GM18861 (cell line): ENCODE data around the gene CPT1C.

ENCODE experiments used
- ATAC-seq: cut with Tn5 transposase; IDR thresholded peaks from one replicate; pipeline ENCODE4 v1.9.1; 2021; ENCODE audit not compliant: unreplicated experiment

CPT1C gene

GRCh38 chr19:49681830-49682229, 9.1 kb upstream of the CPT1C start:
- no peak for ATAC-seq

DNA sequence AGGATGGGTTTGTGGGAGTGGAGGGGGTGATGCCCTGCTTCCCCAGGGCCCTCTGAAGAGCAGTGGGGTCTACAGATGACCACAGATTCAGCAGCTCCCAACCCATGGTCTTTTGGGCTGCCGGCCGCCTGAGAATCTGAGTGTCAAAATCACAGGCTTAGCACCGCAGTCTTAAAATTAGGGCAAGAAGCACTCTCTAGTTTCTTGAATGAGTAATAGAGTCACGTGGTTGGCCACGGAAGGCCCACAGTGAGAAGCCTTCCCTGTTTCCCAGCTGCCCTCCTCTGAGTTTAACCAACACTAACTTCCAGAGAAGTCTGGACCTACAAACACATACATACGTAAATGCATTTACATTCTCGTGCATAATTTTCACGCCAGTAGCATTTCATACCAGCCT, 8.6 kb upstream of the CPT1C start:
- ATAC-seq = no peak

DNA sequence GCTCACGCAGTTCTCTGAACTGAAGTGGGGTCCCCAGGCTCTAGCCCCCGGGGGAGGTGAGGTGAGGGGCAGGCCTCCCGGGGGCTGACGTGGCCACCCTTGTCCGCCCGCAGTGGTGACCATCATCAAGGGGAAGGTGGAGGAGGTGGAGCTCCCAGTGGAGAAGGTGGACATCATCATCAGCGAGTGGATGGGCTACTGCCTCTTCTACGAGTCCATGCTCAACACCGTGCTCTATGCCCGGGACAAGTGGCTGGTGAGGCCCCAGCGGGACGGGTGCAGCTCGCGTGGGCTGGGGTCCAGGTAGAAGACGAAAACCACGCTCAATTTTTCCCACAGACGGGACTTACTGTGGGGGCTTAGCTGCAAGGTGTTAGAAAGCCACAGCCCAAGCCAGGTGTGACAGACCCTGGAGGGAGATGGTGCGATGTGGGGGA, 7.1 kb upstream of the CPT1C start:
- ATAC-seq = no peak

GRCh38 chr19:49684251-49684982, 6.5 kb upstream of the CPT1C start:
- ATAC-seq = no peak

DNA sequence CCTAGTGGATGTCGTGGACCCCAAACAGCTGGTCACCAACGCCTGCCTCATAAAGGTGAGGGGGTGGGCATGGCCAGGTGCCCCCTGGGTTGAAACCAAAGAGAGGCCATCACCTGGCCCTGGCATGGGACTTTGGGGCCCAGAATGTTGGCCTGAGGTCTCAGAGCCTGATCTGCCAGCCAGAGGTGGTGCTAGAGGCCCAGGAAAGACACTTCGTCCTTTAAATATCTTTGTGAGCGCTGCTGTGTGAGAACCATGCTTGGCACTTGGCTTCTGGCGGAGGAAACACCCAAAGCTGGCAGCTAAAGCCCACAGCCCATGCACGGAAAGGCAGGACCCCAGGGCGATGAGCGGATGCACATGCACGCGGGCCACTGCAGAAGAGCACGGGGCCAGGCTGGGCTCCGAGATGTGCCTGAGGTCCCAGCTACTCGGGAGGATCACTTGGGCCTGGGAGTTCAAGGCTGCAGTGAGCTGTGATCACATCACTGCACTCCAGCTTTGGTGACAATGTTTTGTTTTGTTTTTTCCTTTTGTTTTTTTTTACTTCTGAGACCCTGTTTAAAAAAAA, 5.8 kb upstream of the CPT1C start:
- no peak for ATAC-seq

GRCh38 chr19:49685845-49686332, 5.0 kb upstream of the CPT1C start:
- ATAC-seq = no peak

DNA sequence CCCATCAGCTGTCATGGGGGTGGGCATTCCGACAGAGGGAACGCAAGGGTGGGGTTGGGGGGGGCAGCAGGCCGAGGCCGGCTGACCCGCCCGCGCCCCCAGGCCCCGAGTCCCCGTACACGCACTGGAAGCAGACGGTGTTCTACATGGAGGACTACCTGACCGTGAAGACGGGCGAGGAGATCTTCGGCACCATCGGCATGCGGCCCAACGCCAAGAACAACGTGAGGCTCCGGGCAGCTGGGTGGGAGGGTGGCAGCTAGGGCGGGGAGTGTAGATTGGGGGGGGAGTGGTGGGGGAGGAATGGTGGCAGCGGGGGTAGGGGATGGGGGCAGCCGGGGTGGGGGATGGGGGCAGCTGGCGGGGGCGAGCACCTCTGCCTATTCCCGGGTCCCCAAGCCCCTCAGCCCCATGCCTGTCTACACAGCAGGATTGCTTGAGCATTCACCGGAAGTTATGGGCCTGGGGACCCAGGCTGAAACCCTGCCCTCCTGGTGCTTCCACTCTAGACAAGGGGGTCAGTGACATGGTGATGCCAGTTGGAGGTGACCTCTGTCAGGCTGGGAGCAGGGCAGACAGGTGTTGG, 4.3 kb upstream of the CPT1C start:
- ATAC-seq = no peak

- no peak for ATAC-seq
These were observed 3.8 kb upstream of the CPT1C start for GRCh38 chr19:49687150-49687549.

DNA sequence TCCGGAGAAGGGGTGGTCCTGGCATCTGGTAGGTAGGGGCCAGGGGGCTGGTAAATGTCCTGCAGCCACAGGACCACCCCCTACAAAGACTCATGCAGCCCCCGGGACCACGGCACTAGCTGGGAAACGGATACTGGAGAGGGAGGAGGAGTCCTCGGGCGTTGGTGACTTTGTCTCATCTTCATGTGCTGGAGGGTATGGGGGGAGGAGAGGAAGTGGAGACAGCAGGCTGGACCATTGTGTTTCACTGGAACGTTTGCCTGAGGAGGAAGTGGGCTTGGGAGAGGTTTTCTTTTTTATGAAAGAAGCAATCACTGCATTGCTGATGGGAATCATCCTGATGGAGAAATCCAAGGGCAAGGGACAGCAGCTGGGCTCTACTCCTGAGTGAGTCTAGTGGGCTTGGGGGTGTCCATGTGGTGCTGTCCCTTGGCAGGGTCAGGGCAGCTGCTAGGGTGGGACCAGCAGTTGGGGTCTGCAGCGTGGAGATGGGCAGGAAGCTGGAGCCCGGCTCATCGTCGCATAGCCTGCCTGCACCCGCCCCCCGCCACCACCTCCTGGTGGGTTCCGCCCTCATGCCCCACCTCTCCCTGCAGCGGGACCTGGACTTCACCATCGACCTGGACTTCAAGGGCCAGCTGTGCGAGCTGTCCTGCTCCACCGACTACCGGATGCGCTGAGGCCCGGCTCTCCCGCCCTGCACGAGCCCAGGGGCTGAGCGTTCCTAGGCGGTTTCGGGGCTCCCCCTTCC, 3.2 kb upstream of the CPT1C start:
- ATAC-seq = no peak

- ATAC-seq = no peak
These were observed 2.3 kb upstream of the CPT1C start for GRCh38 chr19:49688531-49689132.

- ATAC-seq = no peak
These were observed 1.5 kb upstream of the CPT1C start, which contains the start of gene ADM5 for GRCh38 chr19:49689133-49690078. ADM5 (plus strand) TSS chr19:49689594; CDS start chr19:49689838, 244 bp downstream.

- ATAC-seq = no peak
These were observed 749 bp upstream of the CPT1C start for GRCh38 chr19:49690079-49690655.

DNA sequence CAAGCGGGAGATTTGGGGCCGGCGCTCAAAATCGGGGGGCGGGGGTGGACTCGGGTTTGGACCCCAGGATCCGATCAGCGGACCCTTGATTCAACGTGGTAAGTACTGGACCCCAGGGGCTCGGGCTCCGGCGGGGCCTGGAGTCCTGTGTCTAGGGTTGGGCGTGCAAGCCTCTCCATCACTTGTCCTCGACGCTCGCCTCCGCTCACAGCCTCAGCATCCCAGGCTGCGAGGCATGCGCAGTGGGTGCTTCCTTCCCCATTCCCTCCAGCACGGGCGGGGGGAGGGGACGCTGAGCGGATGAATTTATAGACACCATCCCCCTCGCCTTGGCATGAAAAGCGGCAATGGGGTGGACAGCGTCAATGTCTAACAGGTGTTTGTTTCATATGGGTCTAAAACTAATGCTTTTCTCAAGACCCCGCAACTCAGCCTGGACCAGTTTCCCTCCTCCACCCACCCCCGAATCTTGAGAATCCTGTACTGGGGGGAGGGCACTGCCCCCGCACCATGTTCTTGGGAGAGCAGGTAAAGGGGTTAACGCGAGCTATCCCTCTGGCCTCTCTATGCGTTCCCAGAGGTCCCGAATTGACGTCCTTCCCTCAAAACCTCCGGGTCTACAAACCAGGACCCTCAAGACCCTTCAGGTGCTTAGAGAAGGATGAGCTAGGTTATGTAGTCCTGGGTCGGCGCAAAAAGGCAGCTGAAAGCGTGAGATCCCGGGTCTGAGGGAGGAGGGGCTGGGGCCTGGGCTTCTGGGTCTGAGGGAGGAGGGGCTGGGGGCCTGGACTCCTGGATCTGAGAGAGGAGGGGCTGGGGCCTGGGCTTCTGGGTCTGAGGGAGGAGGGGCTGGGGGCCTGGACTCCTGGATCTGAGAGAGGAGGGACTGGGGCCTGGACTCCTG, 579 bp downstream of the CPT1C start:
- ATAC-seq = no peak

GRCh38 chr19:49692147-49692506, 1.2 kb downstream of the CPT1C start:
- no peak for ATAC-seq

DNA sequence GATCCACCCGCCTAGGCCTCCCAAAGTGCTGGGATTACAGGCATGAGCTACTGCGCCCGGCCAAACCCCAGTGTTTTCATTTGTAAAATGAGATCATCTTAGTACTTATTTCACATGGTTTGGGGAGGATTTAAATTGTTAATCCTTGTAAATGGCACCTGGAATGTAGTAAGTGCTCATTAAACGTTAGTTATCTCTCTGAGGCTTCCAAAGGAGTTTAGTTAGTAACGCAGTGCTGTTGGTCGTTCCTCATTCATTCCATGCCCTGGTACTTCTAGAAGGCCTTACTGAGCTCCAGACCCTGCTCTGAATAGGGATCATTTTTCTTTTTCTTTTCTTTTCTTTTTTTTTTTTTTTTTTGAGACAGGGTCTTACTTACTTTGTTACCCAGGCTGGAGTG, 5.2 kb downstream of the CPT1C start:
- ATAC-seq = no peak

- no peak for ATAC-seq
These were observed 5.9 kb downstream of the CPT1C start for GRCh38 chr19:49696865-49697264.

DNA sequence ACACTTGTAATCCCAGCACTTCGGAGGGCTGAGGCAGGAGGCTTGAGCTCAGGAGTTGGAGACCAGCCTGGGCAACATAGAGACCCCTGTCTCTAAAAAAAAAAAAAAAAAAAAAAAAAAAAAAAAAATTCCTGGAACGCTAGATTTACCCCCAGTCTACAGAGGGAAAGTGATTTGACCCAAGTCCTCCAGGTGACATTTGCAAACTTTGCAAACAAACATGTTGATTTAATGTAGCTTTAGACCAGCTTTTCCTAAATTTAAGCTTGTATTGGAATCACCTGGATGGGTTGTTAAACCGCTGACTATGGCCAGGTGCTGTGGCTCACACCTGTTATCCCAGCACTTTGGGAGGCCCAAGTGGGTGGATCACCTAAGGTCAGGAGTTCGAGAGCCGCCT, 8.4 kb downstream of the CPT1C start:
- no peak for ATAC-seq

DNA sequence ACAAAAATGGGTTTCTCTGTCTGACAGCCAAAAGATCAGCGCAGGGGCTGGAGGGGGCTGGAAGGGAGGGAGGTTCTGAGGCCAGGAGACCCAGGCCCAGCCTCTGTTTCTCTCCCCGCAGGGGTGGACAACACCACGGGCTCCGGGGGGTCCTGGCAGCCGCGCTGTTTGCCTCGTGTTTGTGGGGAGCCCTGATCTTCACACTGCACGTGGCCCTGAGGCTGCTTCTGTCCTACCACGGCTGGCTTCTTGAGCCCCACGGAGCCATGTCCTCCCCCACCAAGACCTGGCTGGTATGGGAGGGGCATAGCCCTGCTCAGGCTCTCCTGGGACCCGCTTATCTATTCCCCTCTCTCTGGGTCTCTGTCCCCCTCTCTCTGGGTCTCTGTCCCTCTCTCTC, 9.6 kb downstream of the CPT1C start:
- no peak for ATAC-seq
